GM21529 (cell line): ENCODE data around the gene VCAM1.

Experiments
- ATAC-seq: cut with Tn5 transposase; IDR thresholded peaks from one replicate; pipeline ENCODE4 v1.9.1; 2021; ENCODE audit not compliant: unreplicated experiment

Gene VCAM1

GRCh38 chr1:100722221-100722620 lies 2.7 kb downstream of the VCAM1 start:
- no peak for ATAC-seq

DNA sequence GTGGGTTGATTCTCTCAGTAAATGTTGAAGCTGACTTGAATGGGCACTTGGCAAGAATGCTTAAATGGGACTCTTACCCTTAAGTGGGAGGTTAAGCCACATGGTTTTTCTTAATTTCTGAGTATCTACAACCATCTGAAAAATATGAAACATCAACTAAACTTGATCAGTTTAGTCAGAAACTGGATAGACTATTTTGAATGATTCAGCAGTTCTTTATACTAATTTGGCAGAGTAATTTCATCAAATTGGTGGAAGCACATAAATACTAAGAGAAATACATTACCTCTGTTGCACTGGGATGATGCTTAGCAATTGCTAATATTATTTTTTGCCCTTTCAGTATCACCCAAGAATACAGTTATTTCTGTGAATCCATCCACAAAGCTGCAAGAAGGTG lies 4.7 kb downstream of the VCAM1 start:
- ATAC-seq: no peak

- ATAC-seq: no peak
These were observed 10.6 kb downstream of the VCAM1 start for GRCh38 chr1:100730130-100730529.

DNA sequence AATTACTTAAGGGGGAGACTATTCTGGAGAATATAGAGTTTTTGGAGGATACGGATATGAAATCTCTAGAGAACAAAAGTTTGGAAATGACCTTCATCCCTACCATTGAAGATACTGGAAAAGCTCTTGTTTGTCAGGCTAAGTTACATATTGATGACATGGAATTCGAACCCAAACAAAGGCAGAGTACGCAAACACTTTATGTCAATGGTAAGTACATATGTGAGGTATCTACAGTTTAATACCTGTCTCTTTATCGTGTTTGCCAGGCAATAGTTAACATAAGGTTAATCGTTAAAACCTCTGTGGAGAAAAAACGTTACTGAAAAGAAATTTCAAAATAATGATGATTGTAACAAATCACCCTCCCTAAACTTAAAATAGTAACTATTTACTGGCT lies 11.8 kb downstream of the VCAM1 start:
- no peak for ATAC-seq

DNA sequence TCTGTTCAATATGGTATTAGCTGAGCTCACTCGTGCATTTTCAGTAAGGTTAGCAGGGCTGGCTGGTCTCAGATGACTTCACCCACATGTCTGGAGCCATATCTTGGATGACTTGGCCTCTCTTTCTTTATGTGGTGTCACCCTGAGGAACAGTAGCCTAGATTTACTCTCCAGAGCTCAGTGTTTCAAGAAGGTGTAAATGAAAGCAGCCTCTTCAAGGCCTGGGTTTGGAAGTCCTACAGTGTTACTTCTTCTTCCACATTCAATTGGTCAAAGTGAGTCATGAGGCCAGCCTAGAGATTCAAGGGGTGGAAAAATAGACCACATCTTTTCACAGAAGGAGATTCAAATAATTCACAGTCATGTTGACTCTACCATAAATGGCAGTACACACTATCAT lies 12.2 kb downstream of the VCAM1 start:
- no peak for ATAC-seq

DNA sequence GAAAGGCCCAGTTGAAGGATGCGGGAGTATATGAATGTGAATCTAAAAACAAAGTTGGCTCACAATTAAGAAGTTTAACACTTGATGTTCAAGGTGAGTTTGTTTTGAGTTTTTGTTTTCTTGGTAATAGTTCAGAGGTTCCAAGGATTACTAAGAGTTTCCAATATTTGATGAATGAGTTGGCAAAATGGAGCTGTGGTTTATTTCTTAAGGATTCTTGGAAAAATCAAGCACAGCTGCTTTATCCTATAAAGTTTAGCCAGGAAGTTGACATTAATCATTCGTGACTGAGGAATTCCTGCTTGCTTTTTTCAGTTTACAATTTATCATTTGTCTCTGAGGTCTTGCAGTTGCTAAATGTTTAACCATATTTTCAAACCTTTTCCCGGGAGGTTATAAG lies 15.1 kb downstream of the VCAM1 start:
- ATAC-seq: no peak

DNA sequence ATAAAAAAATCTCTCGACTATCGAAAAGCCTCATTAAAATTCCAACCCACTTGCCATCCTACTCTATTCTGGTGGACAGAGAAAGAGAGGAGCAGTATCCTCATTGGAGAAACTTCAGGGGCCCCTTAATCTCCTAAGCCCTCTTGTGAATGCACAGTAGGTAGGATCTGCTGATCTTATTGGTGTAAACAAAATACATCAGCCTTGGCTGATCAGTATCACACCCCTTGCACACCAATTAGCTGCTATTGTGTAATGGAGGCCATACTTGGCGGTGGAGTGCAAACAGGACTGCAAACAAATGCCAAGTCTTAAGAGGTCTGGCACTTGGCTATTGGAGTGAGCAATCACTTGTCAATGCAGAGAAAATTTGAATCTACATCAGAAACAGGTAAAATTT lies 15.7 kb downstream of the VCAM1 start:
- no peak for ATAC-seq

GRCh38 chr1:100736324-100736723 lies 16.8 kb downstream of the VCAM1 start:
- no peak for ATAC-seq

- no peak for ATAC-seq
These were observed 17.2 kb downstream of the VCAM1 start for GRCh38 chr1:100736746-100737145.

DNA sequence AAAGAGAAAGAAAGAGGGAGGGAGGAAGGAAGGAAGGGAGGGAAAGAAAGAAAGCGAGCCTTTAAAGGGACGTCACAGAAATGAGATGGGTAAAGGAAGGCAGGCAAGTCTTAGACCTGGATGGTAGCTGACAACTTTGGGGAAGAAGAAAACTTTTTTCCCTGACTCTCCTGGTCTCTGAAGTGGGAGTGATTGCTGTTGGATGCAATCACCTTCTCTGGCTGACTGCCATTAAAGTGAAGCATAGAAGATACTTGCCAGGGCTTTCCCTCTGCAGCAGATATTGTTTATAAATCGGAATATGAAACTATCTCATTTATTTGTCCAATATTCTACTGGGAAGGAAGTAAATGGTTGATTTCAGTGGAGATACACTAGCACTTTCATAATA lies 27.0 kb downstream of the VCAM1 start:
- no peak for ATAC-seq

DNA sequence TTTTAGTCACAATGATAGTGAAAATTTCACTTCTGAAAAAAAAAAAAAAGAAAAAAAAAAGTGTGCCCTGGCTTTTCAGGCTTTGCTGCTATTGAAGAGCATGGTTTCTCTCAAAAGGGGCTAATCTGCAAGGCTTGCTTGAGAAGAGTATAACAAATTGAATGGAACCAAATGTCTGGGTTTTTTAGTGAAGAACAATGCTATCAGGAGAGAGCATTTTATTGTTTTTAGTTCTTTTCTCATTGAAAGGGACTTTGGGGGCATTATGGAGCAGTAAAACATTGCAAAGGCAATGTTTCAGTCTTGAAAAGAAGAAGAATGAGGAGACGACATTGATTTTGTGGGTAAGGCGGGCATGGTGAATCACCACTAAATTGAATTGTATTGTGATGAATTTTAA lies 28.2 kb downstream of the VCAM1 start:
- ATAC-seq: no peak

DNA sequence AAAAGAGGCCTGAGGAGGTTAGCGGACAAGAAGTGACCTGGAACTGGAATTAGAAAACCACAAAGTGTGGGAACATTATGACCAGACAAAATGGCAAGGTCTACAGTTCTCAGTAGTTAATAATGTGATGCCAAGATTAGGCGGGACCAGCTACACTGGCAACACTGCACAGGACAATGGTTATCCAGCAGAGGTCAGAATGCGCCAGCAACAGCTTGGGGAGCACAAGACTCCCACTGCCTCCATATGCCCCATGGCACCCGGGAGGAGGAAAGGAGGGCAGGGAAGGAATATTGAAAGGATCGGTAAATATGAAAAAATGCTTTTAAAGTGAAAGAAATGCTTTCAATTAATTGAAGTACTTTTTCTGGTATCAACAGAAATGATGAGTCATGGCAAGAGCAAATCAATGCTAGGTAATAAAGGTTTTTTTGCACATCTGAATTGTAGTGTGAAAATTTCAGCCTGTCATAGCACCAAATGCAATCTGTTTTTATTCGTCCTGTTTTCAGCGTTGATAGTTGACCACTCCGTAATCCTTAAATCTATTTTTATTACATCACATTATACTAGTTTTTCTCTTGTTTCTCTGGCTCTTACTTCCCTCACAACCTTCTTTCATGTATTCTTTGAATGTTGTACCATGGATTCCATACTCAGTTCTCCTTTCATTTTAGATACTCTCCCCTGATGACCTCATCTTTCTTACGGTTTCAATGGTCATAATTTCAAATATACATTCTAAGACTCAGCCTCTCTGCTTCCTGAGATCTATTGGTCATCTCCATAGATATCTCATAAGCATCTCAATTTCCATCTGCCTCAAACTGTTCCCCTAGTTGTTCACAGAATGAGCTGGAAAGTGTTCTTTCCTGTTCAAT lies 30.7 kb downstream of the VCAM1 start:
- ATAC-seq: no peak

DNA sequence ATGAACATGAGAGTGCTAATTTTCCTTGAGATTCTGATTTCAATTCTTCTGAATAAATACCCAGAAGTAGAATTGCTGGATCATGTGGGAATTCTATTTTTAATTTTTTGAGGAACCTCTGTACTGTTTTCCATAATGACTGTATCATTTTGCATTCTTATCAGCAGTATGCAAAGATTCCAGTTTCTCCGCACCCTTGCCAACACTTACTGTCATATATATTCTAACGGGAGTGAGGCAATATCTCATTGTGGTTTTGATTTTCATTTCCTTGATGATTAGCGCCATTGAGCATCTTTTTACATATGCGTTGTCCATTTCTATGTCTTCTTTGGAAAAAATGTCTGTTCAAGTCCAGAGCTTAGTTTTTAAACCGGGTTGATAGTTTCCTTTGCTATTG lies 33.2 kb downstream of the VCAM1 start:
- no peak for ATAC-seq

DNA sequence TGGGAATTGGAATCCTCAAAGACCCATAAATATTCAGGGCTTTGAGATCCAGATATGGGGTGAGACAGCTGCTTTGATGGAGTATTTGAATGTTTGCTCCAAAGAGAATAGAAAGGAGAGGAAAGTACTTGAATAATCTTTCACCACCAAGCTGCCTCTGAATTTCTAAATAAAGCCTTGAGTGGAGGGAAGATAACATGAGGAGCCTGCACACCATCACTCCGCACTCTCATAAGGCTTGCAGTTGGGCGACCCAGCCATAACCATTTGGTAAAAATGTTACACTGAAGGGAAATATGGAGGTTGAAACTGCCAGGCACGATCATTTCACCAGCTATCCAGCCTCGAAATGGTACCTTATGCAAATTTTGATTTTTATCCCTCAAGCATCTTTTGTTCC lies 38.4 kb downstream of the VCAM1 start:
- ATAC-seq: no peak

GRCh38 chr1:100759188-100759587 lies 39.6 kb downstream of the VCAM1 start:
- no peak for ATAC-seq

GRCh38 chr1:100760511-100760910 lies 41.0 kb downstream of the VCAM1 start:
- ATAC-seq: no peak

- no peak for ATAC-seq
These were observed 42.9 kb downstream of the VCAM1 start for GRCh38 chr1:100762461-100762860.

DNA sequence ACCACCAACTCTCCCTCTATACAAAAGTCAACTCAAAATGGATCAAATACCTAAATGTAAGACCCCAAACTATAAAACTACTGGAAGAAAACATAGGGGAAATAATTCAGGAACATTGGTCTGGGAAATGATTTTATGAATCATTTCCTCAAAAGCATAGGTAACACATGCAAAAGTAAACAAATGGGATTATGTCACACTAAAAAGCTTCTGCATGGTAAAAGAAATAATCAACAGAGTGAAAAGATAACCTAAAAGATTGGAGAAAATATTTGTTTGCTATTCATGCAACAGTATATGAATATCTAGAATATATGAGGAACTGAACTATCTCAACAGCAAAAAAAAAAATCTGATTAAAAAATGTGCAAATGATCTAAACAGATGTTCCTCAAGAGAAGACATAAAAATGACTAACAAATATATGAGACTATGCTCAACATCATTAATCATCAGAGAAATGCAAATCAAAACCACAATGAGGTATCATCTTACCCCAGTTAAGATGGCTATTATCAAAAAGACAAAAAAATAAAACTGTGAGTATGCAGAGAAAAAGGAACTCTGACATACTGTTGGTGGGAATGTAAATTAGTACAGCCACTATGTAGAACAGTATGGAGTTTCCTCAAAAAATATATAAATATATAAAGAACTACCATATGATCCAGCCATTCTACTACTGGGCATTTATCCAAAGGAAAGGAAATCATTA lies 47.8 kb downstream of the VCAM1 start:
- ATAC-seq: no peak

DNA sequence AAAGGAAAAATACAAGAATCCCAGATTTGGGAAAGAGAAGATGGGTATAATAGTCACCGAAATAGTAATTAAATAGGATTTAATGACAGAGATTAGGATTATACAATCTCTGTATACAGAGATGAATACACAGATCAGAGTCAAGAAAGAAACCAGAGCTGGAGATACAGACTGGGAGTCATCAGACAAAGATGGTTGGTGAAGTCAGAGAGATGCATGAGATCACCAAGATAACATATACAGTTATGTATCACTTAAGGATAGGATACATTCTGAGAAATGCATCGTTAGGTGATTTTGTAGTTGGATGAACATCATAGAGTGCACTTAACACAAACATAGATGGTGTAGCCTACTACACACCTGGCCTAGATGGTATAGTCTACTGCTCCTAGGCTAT lies 49.8 kb downstream of the VCAM1 start:
- no peak for ATAC-seq

DNA sequence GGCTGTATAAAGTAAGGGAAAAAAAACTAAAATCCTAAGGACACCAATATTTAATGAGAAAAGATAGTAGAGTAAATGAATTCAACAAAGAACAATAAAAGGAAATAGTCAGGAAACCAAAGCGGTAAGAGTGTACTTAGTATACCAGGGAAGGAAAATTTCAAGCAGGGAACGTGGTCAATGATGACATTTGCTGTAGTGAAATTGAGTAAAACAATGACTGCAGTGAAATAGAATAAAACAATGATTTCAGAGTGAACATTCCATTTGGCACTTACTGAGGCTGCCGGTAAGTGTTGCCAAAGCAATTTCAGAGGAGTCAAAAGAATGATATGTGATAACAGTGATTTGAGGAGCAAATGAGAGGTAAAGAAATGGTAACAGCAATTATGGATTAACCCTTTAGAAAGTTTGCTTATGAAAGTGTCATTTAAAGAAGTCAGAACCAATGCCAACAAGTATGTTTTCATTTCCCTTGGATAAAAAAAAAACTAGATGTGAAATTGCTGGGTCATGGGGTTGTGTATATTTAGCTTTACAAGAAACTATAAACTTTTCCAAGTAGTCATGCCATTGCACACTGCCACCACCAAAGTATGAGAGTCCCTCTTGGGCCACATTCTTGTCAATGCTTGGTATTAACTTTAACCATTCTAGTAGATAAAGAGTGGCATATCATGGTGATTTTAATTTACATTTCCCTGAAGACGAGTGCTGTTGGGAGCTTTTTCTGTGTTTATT lies 50.5 kb downstream of the VCAM1 start:
- ATAC-seq: no peak

- ATAC-seq: no peak
These were observed 53.9 kb downstream of the VCAM1 start for GRCh38 chr1:100773444-100773843.

- ATAC-seq: no peak
These were observed 54.8 kb downstream of the VCAM1 start for GRCh38 chr1:100774370-100774769.
